Measurements from ENCODE around the gene MDFIC2.
"Not testable (repeated sequence)": the region's sequence is repeated elsewhere in the genome, so short reads cannot be mapped to it uniquely, and the experiment has no call there.

MDFIC2 gene

DNA sequence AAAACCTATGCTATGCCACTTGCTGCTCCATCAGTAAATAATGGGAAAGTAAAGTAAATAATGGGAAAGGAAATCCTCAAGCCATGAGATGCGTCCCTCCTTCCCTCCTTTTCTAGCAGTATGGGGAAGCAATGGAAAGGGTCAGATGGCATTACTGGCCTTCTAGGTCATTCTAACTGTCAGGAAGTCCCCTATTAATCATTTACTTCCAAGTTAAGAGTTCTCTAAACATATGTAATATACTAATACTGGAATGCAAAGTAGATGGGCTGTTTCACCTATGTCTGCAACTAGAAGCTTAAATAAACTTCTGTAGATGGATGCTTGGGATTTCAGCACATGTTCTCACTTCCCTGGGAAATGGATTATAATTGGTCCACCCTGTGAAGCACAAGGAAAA is 55.9 kb downstream of the MDFIC2 start:
- DNase-seq (ENCODE audit: low read depth in 2 of 2), result no peak

GRCh38 chr3:70250492-70250891 is 61.9 kb downstream of the MDFIC2 start:
- DNase-seq (ENCODE audit: low read depth in 2 of 2), result no peak

DNA sequence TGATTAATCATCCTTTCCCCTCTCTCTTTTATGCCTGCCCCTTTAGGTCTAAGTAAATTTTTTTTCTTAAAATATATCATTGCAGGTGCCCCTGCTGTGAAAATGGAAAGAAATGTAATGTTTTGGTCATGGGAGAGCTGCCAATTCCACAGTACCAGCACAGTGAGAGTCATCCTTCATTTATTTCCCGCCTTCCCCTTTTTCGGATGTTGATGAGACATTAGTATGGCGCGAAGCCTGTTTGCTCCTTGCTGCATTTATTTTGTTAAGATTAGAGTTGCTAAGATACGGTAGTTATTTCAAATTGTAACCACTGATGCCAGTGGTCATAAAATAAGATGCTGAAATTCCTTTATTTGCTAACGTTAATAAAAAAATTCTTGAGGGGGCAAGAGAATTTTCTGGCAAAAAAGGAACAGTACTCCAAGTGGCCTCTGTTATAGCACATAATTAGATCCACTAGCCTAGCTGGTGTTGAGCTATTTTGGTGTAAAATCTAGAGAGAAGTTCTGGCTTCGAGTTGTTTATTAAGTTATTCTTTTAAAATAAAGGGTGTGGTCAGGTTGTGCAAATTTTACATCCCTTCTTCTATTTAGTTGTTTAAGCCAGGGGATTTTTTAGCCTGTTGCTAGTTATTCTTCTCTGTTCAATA is 62.8 kb downstream of the MDFIC2 start:
- DNase-seq (ENCODE audit: low read depth in 2 of 2), result no peak

GRCh38 chr3:70248856-70249255 is 63.6 kb downstream of the MDFIC2 start:
- no peak for DNase-seq (ENCODE audit: low read depth in 2 of 2)

GRCh38 chr3:70247955-70248354 is 64.5 kb downstream of the MDFIC2 start:
- DNase-seq (ENCODE audit: low read depth in 2 of 2), result no peak

- DNase-seq (ENCODE audit: low read depth in 2 of 2), result no peak
Observed at GRCh38 chr3:70245746-70246525, 66.5 kb downstream of the MDFIC2 start.

DNA sequence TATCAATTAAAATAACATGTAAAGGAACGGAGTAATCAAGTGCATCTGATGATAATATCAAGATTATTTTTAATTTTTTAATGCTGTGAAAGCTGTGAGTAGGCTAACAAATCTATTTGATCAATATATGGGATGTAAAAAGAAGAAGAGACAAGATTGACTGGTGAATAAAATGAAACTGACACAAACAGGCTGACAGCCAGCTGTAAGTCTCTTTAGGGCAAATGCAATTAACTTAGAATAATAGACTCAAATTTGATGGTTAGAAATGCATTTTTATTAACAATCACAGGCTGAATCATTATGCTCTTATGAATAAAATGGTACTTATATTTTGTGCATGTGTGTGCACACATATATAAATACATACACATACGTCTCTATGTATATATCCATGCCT is 68.0 kb downstream of the MDFIC2 start:
- no peak for DNase-seq (ENCODE audit: low read depth in 2 of 2)

DNA sequence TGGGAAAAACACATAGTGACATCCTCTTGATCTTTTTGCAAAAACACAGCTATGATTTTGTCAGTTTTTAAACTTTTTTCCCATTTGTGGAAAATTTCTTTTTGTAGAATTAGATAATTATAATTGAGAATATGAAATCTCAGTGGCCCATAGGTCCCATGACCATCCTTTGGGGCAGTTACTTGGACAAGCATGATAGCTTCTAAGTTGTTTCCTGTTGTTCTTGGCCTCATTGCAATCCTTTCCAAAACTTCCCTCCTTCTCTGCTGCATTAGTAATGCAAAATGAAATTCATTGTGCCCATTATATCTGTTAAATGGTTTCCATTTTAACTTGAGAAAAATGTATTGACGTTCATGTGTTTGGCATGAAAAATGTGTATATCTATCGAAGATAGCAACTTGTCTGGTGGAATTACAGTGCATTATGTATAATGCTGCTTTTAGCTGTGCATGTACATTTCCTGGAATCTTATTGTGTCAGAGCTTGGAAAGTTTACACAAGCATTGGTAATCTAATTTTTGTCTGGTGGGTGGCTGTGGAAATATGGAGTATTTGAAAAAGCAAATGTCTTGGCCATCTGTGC is 70.0 kb downstream of the MDFIC2 start:
- DNase-seq (ENCODE audit: low read depth in 2 of 2), result no peak

GRCh38 chr3:70233812-70234211 is 78.6 kb downstream of the MDFIC2 start:
- no peak for DNase-seq (ENCODE audit: low read depth in 2 of 2)

- DNase-seq (ENCODE audit: low read depth in 2 of 2), result no peak
Observed at GRCh38 chr3:70233112-70233511, 79.3 kb downstream of the MDFIC2 start.

DNA sequence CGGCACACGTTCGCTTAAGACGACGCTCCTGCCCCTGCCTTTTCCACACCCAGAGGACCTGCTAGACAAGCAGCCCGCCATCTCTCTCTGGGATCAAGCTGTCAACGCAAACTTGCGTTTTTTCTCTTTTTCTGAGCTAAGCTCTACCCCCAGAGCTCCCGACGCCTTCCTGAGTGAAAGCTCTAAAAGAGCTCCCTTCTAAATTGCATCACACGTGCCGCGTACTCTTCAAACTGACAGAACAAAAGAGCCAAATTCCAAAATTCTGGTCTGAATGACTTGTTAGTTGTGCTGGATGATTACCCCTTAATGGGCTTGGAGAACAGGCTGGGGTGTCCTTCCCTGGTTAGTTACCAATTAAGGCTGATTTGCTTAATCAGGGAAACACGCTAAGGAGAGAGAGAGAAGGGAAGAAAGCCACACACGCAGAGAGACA is 81.2 kb downstream of the MDFIC2 start:
- no peak for DNase-seq (ENCODE audit: low read depth in 2 of 2)

DNA sequence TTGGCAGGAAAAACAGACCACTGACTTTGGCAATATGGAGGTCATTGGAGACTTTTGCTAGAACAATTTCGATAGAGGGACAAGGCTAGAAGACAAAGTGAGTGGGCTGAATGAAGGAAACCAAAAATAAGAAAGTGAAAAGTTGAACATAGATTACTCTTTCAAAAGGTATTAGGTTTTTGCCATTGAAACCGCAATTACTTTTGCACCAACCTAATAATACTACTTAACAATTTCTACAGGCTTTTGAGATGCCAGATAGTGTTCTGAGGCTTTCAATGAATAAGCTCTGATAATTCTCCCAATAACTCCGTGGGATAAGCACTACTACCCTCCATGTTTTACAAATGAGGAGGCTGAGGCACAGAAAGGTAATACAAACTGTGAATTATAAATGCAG is 85.0 kb downstream of the MDFIC2 start:
- DNase-seq (ENCODE audit: low read depth in 2 of 2), result no peak

- no peak for DNase-seq (ENCODE audit: low read depth in 2 of 2)
Observed at GRCh38 chr3:70225146-70225545, 87.3 kb downstream of the MDFIC2 start.

- no peak for DNase-seq (ENCODE audit: low read depth in 2 of 2)
Observed at GRCh38 chr3:70224337-70224736, 88.1 kb downstream of the MDFIC2 start.

DNA sequence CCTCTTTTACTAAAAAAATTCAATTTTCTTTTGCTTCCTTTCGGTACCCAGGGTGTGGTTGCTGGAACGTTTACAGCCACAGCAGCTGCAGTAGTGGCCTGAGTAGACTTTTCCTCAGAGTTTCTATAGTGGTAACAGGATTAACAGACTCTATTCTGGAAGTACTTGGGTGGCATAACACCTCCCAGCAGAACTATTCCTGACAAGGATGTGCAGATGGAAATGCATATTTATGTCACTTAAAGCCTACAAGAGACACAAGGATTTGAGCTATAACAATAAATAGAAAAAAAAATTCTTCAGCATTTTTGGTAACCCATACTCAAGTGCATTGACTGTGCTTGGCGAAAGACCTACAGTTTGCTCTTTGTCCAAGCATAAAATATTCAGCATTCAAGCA is 94.0 kb downstream of the MDFIC2 start:
- no peak for DNase-seq (ENCODE audit: low read depth in 2 of 2)

DNA sequence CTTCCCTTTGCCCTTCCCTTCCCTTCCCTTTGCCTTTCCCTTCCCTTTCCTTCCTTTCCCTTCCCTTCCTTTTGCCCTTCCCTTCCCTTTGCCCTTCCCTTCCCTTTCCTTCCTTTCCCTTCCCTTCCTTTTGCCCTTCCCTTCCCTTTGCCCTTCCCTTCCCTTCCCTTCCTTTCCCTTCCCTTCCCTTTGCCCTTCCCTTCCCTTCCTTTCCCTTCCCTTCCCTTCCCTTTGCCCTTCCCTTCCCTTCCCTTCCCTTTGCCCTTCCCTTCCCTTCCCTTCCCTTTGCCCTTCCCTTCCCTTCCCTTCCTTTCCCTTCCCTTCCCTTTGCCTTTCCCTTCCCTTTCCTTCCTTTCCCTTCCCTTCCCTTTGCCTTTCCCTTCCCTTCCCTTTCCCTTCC is 101.2 kb downstream of the MDFIC2 start:
- DNase-seq (ENCODE audit: low read depth in 2 of 2), result not testable (repeated sequence)

GRCh38 chr3:70201975-70202374 is 110.5 kb downstream of the MDFIC2 start:
- DNase-seq (ENCODE audit: low read depth in 2 of 2), result no peak

GRCh38 chr3:70189884-70190473 is 122.5 kb downstream of the MDFIC2 start:
- no peak for DNase-seq (ENCODE audit: low read depth in 2 of 2)

GRCh38 chr3:70186221-70186620 is 126.2 kb downstream of the MDFIC2 start:
- no peak for DNase-seq (ENCODE audit: low read depth in 2 of 2)

DNA sequence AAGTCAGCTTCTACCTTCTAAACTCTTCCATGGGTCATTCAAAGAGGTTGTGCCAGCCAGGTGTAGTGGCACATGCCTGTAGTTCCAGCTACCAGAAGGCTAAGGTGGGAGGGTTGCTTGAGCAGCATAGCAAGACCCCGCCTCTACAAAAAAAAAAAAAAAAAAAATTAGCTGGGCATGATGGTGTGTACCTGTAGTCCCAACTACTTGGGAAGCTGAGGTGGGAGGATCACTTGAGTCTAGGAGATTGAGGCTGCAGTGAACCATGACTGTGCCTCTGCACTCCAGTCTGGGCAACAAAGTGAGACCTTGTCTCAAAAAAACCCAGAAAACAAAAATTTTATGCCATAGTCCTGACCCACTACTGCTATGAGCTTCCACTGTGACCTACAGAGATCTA is 126.8 kb downstream of the MDFIC2 start:
- no peak for DNase-seq (ENCODE audit: low read depth in 2 of 2)

GRCh38 chr3:70183781-70184504 is 128.5 kb downstream of the MDFIC2 start:
- no peak for DNase-seq (ENCODE audit: low read depth in 2 of 2)

DNA sequence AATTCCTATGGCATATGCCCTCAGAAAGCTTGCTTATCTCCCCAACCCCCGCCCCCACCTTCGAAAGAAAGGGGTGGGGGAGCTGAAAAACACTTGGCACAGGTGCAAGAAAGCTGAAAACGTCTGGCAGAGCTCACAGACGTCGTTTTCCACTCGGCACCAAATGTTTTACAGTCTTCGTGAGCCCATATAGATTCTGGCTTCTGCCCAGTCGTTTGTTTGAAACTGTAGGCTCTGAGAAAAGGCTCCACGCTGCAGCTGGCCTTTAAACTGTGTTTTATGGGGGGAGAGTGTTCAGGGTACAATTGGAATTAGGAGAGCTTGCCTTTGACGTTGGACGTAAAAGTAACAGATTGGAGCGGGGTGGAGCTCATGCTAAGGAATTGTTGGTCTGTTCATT is 130.3 kb downstream of the MDFIC2 start:
- no peak for DNase-seq (ENCODE audit: low read depth in 2 of 2)
